Measurements from ENCODE around the gene GXYLT2. TPM values are rescaled to one million over a fixed set of nuclear protein-coding genes. Genes with fewer than 3 reads are reported as not detected.
A peak's percentile ranks its signal among the peaks of the same experiment; 100 is the strongest.

GXYLT2 gene, protein sequence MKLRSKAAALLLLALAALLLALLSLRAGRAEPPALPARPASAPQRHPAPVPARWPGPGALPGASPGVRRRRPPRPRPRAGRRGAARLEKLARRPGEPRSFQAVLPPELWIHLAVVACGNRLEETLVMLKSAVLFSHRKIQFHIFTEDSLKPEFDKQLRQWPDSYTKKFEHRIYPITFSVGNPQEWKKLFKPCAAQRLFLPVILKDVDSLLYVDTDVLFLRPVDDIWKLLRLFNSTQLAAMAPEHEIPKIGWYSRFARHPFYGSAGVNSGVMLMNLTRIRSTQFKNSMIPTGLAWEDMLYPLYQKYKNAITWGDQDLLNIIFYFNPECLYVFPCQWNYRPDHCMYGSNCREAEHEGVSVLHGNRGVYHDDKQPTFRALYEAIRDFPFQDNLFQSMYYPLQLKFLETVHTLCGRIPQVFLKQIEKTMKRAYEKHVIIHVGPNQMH
- 1 to 10 TPM in 3 of 4 donors, under 1 TPM in 1; 0.72 to 6.8 (median 2.3) TPM for total RNA-seq

DNA sequence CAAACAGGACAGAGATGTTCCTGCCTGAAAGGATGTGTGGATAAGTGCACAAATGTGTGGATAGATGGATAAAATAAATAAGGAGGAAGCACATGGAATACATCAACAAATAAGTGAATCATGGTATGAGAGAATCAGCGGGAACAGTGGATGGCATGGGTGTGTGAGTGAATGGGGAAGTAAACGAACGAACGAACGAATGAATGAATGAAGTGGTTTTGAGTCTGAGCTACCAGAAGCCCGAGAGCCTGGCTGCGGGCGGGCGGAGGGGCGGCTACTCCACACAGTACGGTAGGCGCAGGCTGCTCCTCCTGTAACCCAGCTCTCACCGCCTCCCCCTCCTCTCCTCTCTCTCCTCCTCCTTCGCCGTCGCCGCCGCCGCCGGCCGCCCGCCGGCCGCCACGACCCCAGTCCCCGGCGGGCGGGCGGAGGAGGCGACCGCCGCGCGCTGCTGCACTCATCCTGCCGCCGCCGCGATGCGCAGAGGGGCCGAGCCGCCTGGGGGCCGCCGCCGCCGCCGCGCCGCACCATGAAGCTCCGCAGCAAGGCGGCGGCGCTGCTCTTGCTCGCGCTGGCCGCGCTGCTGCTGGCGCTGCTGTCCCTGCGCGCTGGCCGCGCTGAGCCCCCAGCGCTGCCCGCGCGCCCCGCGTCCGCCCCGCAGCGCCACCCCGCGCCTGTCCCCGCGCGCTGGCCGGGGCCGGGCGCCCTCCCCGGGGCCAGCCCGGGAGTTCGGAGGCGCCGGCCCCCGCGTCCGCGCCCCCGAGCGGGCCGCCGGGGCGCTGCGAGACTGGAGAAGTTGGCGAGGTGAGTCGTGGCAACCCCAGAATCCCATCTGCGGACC lies at the start of gene GXYLT2:
GXYLT2 (plus strand) TSS at position 342 of the 841 bp plus-strand sequence; CDS start at position 530, 188 bp downstream.
- H3K4me3 ChIP-seq (ENCODE audit: low read depth, poor library complexity, severe bottlenecking) = peak within 1 kb of the TSS; percentile 4
- intact Hi-C loops (cut with DNase I; ENCODE audit: low total_unique reads) = no loop called here
- WGBS, 2 donors = 0% methylated on average over 29 to 30 of the region's 96 CpGs
- DNase-seq (ENCODE audit: low spot score in 2 of 2) = peak in 1 of 2 donors; percentile 90
- TF ChIP-seq, protein P1, sequence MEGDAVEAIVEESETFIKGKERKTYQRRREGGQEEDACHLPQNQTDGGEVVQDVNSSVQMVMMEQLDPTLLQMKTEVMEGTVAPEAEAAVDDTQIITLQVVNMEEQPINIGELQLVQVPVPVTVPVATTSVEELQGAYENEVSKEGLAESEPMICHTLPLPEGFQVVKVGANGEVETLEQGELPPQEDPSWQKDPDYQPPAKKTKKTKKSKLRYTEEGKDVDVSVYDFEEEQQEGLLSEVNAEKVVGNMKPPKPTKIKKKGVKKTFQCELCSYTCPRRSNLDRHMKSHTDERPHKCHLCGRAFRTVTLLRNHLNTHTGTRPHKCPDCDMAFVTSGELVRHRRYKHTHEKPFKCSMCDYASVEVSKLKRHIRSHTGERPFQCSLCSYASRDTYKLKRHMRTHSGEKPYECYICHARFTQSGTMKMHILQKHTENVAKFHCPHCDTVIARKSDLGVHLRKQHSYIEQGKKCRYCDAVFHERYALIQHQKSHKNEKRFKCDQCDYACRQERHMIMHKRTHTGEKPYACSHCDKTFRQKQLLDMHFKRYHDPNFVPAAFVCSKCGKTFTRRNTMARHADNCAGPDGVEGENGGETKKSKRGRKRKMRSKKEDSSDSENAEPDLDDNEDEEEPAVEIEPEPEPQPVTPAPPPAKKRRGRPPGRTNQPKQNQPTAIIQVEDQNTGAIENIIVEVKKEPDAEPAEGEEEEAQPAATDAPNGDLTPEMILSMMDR (IDR thresholded peaks at IDR 0.05) = no peak
- TF ChIP-seq POLR2A (IDR thresholded peaks at IDR 0.05) = no peak

DNA sequence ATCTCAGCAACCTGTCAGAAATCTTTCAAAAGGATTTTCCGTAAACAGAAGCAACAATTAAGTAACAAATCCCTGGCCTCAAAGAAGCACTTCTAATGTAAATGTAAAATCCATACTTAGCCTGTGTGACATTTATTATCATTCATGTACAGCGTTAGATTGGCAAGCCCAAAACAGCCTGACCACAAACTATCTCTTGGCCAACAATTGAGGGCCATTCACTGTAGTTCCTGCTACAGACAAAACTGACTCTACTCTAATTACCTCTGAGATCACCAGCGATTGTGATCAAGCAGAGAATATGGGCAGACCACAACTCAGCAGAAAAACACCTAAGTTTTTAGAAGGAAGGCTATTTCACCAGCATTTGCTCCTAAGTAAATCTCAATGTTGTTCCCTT lies 48.8 kb upstream of the GXYLT2 start:
- intact Hi-C loops (cut with DNase I; ENCODE audit: low total_unique reads) = no loop called here
- H3K4me3 ChIP-seq (ENCODE audit: low read depth, poor library complexity, severe bottlenecking) = no peak overlapping the region
- DNase-seq (ENCODE audit: low spot score in 2 of 2) = no peak
- no peak for TF ChIP-seq POLR2A (IDR thresholded peaks at IDR 0.05)
- TF ChIP-seq, protein P1 (IDR thresholded peaks at IDR 0.05) = no peak
- WGBS, 2 donors = 88 to 94% methylated on average over 3 of the region's 3 CpGs

DNA sequence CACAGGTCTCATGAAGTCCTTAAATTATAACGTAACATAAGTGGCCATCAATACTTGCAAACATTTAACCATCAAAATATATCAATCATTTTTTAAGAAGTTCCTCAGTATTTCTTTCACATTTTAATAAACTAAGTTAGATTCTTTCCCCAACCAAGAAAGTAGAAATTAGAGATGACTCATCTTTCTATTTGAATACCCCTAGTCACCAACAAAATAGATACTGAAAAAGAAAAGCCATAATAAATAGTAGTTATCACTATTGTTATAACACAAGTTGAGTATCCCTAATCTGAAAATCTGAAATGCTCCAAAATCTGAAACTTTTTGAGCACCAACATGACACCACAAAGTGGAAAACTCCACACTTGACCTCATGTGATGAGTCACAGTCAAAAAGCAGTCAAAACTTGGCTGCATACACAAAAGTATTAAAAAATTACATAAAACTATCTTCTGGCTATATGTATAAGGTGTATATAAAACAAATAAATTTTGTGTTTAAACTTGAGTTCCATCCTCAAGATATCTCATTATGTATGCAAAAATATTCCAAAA lies 43.3 kb upstream of the GXYLT2 start:
- TF ChIP-seq, protein P1 (IDR thresholded peaks at IDR 0.05) = no peak
- TF ChIP-seq POLR2A (IDR thresholded peaks at IDR 0.05) = no peak
- intact Hi-C loops (cut with DNase I; ENCODE audit: low total_unique reads) = no loop called here
- DNase-seq (ENCODE audit: low spot score in 2 of 2) = no peak
- no peak overlapping the region for H3K4me3 ChIP-seq (ENCODE audit: low read depth, poor library complexity, severe bottlenecking)
- WGBS, 2 donors = 94 to 100% methylated on average over 1 of the region's 1 CpG

DNA sequence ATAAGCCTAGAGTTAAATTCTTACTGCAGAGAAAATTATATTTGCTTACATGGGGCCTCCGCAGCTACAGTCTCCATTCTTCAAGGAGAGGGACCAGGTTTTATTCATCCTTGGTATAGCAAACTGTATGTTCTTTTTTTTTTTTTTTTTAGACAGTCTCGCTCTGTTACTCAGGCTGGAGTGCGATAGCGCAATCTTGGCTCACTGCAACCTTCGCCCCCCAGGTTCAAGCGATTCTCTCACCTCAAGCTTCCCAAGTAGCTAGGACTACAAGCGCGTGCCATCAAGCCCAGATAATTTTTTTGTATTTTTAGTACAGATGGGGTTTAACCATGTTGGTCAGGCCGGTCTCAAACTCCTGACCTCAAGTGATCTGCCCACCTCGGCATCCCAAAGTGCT lies 41.7 kb upstream of the GXYLT2 start:
- DNase-seq (ENCODE audit: low spot score in 2 of 2) = no peak
- TF ChIP-seq POLR2A (IDR thresholded peaks at IDR 0.05) = no peak
- TF ChIP-seq, protein P1 (IDR thresholded peaks at IDR 0.05) = no peak
- WGBS, 2 donors = 97% methylated on average over 10 of the region's 10 CpGs
- no peak overlapping the region for H3K4me3 ChIP-seq (ENCODE audit: low read depth, poor library complexity, severe bottlenecking)
- intact Hi-C loops (cut with DNase I; ENCODE audit: low total_unique reads) = no loop called here

DNA sequence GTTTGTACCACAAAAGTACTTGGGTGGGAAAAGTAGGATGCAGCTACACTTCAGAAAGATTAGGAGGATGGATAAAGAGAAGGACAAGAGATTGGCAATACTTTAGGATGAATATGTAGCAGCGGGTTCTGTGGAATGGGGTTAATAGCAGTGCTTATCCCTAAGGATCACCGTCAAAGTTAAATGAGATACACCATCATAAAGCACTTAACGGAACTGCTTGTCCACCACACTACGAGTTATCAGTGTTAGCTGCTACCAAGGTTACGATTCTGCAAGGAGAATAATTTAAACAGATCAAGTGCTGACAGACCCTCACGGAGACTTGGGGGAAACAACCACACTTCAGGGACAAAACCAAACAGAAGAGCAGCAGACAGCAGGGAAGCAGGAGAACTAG lies 40.6 kb upstream of the GXYLT2 start:
- peak overlapping the region; percentile 74 for H3K4me3 ChIP-seq (ENCODE audit: low read depth, poor library complexity, severe bottlenecking)
- TF ChIP-seq POLR2A (IDR thresholded peaks at IDR 0.05) = no peak
- TF ChIP-seq, protein P1 (IDR thresholded peaks at IDR 0.05) = no peak
- intact Hi-C loops (cut with DNase I; ENCODE audit: low total_unique reads) = no loop called here
- WGBS, 2 donors = 7 to 15% methylated on average over 6 of the region's 6 CpGs
- DNase-seq (ENCODE audit: low spot score in 2 of 2) = no peak

Measured in lower leg skin (tissue), 4 donors.